Measurements from ENCODE around the gene TTF1.

Gene TTF1

GRCh38 chr9:132328580-132328979, 78.1 kb downstream of the TTF1 start:
- FAIRE-seq, result no peak
- TF ChIP-seq SPI1 (IDR thresholded peaks at IDR 0.05; ENCODE audit: low read depth, low read length) (no peak), POLR2A (IDR thresholded peaks at IDR 0.05; ENCODE audit: low read depth, low read length) (no peak), TAF1 (IDR thresholded peaks at IDR 0.05; ENCODE audit: low read depth, low read length) (no peak), POLR2AphosphoS5 (IDR thresholded peaks at IDR 0.05; ENCODE audit: low read depth, low read length) (no peak), PAX5 (IDR thresholded peaks at IDR 0.05; ENCODE audit: insufficient read depth, low read length, severe bottlenecking) (no peak), POU2F2 (IDR thresholded peaks at IDR 0.05; ENCODE audit: low read depth, low read length) (no peak)
- no peak for DNase-seq (ENCODE audit: insufficient read length, low spot score)

GRCh38 chr9:132327537-132327936, 79.1 kb downstream of the TTF1 start:
- no peak for FAIRE-seq
- no peak for DNase-seq (ENCODE audit: insufficient read length, low spot score)
- TF ChIP-seq POLR2AphosphoS5 (IDR thresholded peaks at IDR 0.05; ENCODE audit: low read depth, low read length), result no peak
- TF ChIP-seq POU2F2 (IDR thresholded peaks at IDR 0.05; ENCODE audit: low read depth, low read length), result no peak
- no peak for TF ChIP-seq TAF1 (IDR thresholded peaks at IDR 0.05; ENCODE audit: low read depth, low read length)
- TF ChIP-seq PAX5 (IDR thresholded peaks at IDR 0.05; ENCODE audit: insufficient read depth, low read length, severe bottlenecking), result no peak
- no peak for TF ChIP-seq SPI1 (IDR thresholded peaks at IDR 0.05; ENCODE audit: low read depth, low read length)
- no peak for TF ChIP-seq POLR2A (IDR thresholded peaks at IDR 0.05; ENCODE audit: low read depth, low read length)
